K562 (cell line): ENCODE results near the gene STXBP5L. TPM values are rescaled to one million over a fixed set of nuclear protein-coding genes. Genes with fewer than 3 reads are reported as not detected.

Experiments
- ATAC-seq: fragments of 200-7000 bp; cut with Tn5 transposase; 3 replicates; pipeline ENCODE4 v1.9.1; 2020; ENCODE audit warnings: moderate library complexity
- BruUV-seq: library from RNA; stranded (reverse); fragments of 400-500 nt; replicated peaks from 2 replicates; lab custom pipeline; 2021; lab: Mats Ljungman, UMichigan
- CTCF ChIA-PET: fragments of 300-600 bp; formaldehyde crosslinking; extraction: SDS; loops from one replicate; lab custom pipeline; 2021; ENCODE audit warnings: low intra/inter-chr PET ratio; lab: Yijun Ruan, JAX
- POLR2A ChIA-PET: fragments of 300-600, 350-650 bp; sonication (Branson Sonifier 250); formaldehyde crosslinking; extraction: SDS; loops from one replicate; lab custom pipeline; 2021; ENCODE audit warnings: antibody characterized with exemption, inconsistent platforms; lab: Yijun Ruan, JAX
- DNase-seq, 4 experiments: peaks; one replicate each; pipeline versions ENCODE4 v3.0.0 to v3.0.0-alpha.2; 2011 to 2018; ENCODE audit warnings: low spot score in 3 of 4, mixed read lengths in 3 of 4; ENCODE audit errors: extremely low read depth in 1 of 4
- FAIRE-seq: peaks from 2 replicates; lab custom pipeline; 2011; peaks lifted over from hg19 to GRCh38; lab: Jason Lieb, UNC
- H2AFZ ChIP-seq: 2 replicates; pipeline ENCODE4 v1.6.0; 2011; ENCODE audit warnings: low read depth, low read length, control low read depth, inconsistent platforms
- H3K27ac ChIP-seq: fragments of 200-600 bp; 3 replicates; pipeline ENCODE4 v1.8.0; 2011; ENCODE audit warnings: low read depth, mild to moderate bottlenecking, control low read depth, inconsistent platforms, low read length, moderate library complexity, mixed read lengths; ENCODE audit errors: extremely low read depth
- H3K27me3 ChIP-seq, 2 experiments: fragments of 300-600 bp in 1 of 2; 2 replicates in 1 of 2; 3 replicates in 1 of 2; pipeline versions ENCODE4 v1.6.0 to v1.8.0; 2011; ENCODE audit warnings: inconsistent platforms in 2 of 2, low read length in 2 of 2, mild to moderate bottlenecking in 1 of 2, mixed read lengths in 1 of 2, moderate library complexity in 1 of 2; ENCODE audit not compliant: control insufficient read depth in 2 of 2, insufficient read depth in 2 of 2
- H3K36me3 ChIP-seq: fragments of 300-600 bp; 3 replicates; pipeline ENCODE4 v1.8.0; 2011; ENCODE audit warnings: mild to moderate bottlenecking, low read length, inconsistent platforms; ENCODE audit not compliant: control insufficient read depth, insufficient read depth
- H3K4me1 ChIP-seq, 2 experiments: fragments of 200-600 bp in 1 of 2; replicated peaks in 1 of 2; 2 replicates in 1 of 2; 3 replicates in 1 of 2; pipeline versions ENCODE4 v1.5.1 to v1.8.0; 2011; ENCODE audit warnings: inconsistent platforms in 2 of 2, low read length in 2 of 2, mild to moderate bottlenecking in 1 of 2, mixed read lengths in 1 of 2, moderate library complexity in 1 of 2; ENCODE audit not compliant: control insufficient read depth in 2 of 2, insufficient read depth in 2 of 2
- H3K4me2 ChIP-seq: 2 replicates; pipeline ENCODE4 v1.6.1; 2011; ENCODE audit warnings: low read length, control low read depth, inconsistent platforms, mixed read lengths; ENCODE audit not compliant: insufficient read depth
- H3K4me3 ChIP-seq: fragments of 200-600 bp; sonication (generic), shearing (Covaris generic); 2 replicates; pipeline ENCODE4 v1.5.1; 2016; ENCODE audit warnings: control low read depth, inconsistent platforms
- H3K79me2 ChIP-seq: fragments of 200-600 bp; 3 replicates; pipeline ENCODE4 v1.8.0; 2011; ENCODE audit warnings: low read length, inconsistent platforms; ENCODE audit not compliant: control insufficient read depth, insufficient read depth
- H3K9ac ChIP-seq, 2 experiments: 2 replicates each; pipeline versions ENCODE4 v1.6.0 to v1.6.1; 2011; ENCODE audit warnings: low read depth in 2 of 2, low read length in 2 of 2, control low read depth in 1 of 2, inconsistent platforms in 1 of 2, mild to moderate bottlenecking in 1 of 2, mixed read lengths in 1 of 2; ENCODE audit not compliant: insufficient read depth in 1 of 2
- H3K9me1 ChIP-seq: one replicate; pipeline ENCODE4 v1.6.0; 2011; ENCODE audit warnings: inconsistent platforms, mild to moderate bottlenecking, low read length, moderate library complexity; ENCODE audit not compliant: control insufficient read depth, insufficient read depth
- H3K9me3 ChIP-seq: replicated peaks from 2 replicates; pipeline ENCODE4 v1.5.1; 2011; ENCODE audit warnings: low read depth, low read length, inconsistent platforms; ENCODE audit not compliant: control insufficient read depth, insufficient read depth
- H4K20me1 ChIP-seq: replicated peaks from 2 replicates; pipeline ENCODE4 v1.6.1; 2011; ENCODE audit warnings: low read length, inconsistent platforms, mixed read lengths; ENCODE audit not compliant: control insufficient read depth, insufficient read depth
- ATF2 ChIP-seq: sonication (generic); formaldehyde crosslinking; IDR thresholded peaks from 2 replicates; pipeline ENCODE4 v1.8.1; 2022; ENCODE audit warnings: missing genetic modification reagents
- ATF3 ChIP-seq, 2 experiments: fragments of 450-650 bp in 1 of 2; sonication (generic) in 1 of 2; formaldehyde crosslinking in 1 of 2; IDR thresholded peaks in 1 of 2; conservative IDR thresholded peaks in 1 of 2; 2 replicates each; pipeline versions ENCODE4 v1.6.1 to v1.8.1; 2016 to 2023; ENCODE audit warnings: mild to moderate bottlenecking in 2 of 2, moderate library complexity in 2 of 2, inconsistent platforms in 1 of 2, missing genetic modification reagents in 1 of 2
- CBFB ChIP-seq: sonication (generic); formaldehyde crosslinking; IDR thresholded peaks from 2 replicates; pipeline ENCODE4 v1.4.0; 2020; ENCODE audit warnings: mild to moderate bottlenecking, missing genetic modification reagents
- L3MBTL2 ChIP-seq: fragments of 450-650 bp; IDR thresholded peaks from 2 replicates; pipeline ENCODE4 v1.6.1; 2016; ENCODE audit warnings: mild to moderate bottlenecking, moderate library complexity
- SRSF3 ChIP-seq: fragments of 200-400 bp; formaldehyde crosslinking; IDR thresholded peaks from 2 replicates; pipeline ENCODE4 v1.6.1; 2016; ENCODE audit warnings: mild to moderate bottlenecking, low read length, moderate library complexity; ENCODE audit not compliant: insufficient read depth
- ZBTB34 ChIP-seq: fragments of 250-450 bp; sonication (Bioruptor Pico); IDR thresholded peaks from 2 replicates; pipeline ENCODE4 v1.8.0; 2021; ENCODE audit warnings: mild to moderate bottlenecking, moderate library complexity
- ZNF165 ChIP-seq: fragments of 250-450 bp; sonication (Bioruptor Pico); IDR thresholded peaks from 2 replicates; pipeline ENCODE4 v1.4.0; 2020; ENCODE audit warnings: borderline replicate concordance
- ZNF175 ChIP-seq: fragments of 200-800 bp; sonication (Bioruptor generic); IDR thresholded peaks from 2 replicates; pipeline ENCODE4 v1.6.1; 2016; ENCODE audit warnings: low read depth, mild to moderate bottlenecking, missing genetic modification characterization, missing compliant biosample characterization
- WGBS: fragments of 100-300 bp; shearing (Covaris generic); methylation state at CpG from one replicate; pipeline ENCODE4 v1.1.6; 2016; ENCODE audit warnings: low coverage, mixed read lengths; ENCODE audit not compliant: insufficient coverage; ENCODE audit errors: missing lambda C conversion rate; 5-methylcytosine and 5-hydroxymethylcytosine counted together
- in situ Hi-C: fragments of 300-500 bp; cut with MboI; formaldehyde crosslinking; loops from 4 replicates; pipeline ENCODE4 v1.15.0; 2018; ENCODE audit warnings: inconsistent platforms, mixed read lengths
- intact Hi-C: fragments of 100-400 bp; cut with micrococcal nuclease; formaldehyde crosslinking; loops from 2 replicates; pipeline ENCODE4 v1.14.2; 2022
- polyA plus RNA-seq, 8 experiments: library from polyadenylated mRNA; depleted of rRNA in 4 of 8; stranded (reverse) in 5 of 8; unstranded in 3 of 8; fragments of >200 nt; fragmentation: Nextera tagmentation in 2 of 8; fragmentation: Illumina TruSeq in 1 of 8; extraction: Ambion mirVana in 2 of 8; extraction: Trizol in 1 of 8; gene quantifications; 2 replicates each; pipeline versions ENCODE4 v1.2.1 to v1.2.3, GENCODE V29; 2011 to 2014; ENCODE audit warnings: inconsistent platforms in 1 of 8, missing spikeins in 1 of 8
- total RNA-seq, 7 experiments: library from RNA; depleted of rRNA in 6 of 7; stranded (reverse); fragments of >200 nt in 6 of 7; fragmentation: Illumina TruSeq in 2 of 7; extraction: Trizol in 2 of 7; gene quantifications; 2 replicates each; pipeline versions ENCODE4 v1.2.1 to v1.2.3, GENCODE V29; 2011 to 2021; ENCODE audit warnings: low replicate concordance in 1 of 7

The STXBP5L gene
- total and polyA plus RNA-seq, 9 of the 15 experiments (the other 6 are each of a cell fraction or from before 2014, with no cell fraction given), result 0.03 to 0.04 (median 0.03) TPM; not detected in 6

GRCh38 chr3:121072133-121072532 is 164.1 kb downstream of the STXBP5L start:
- no peaks in the 10 kb centered on the region for H4K20me1 ChIP-seq
- H3K36me3 ChIP-seq, result no peaks in the 10 kb centered on the region
- no peaks in the 10 kb centered on the region for H3K9me1 ChIP-seq
- no peak for DNase-seq
- POLR2A ChIA-PET, result no interaction called here
- no peak for ATAC-seq
- H3K27me3 ChIP-seq, result no peaks in the 10 kb centered on the region
- no peak overlapping the region for H3K27ac ChIP-seq
- CTCF ChIA-PET, result no interaction called here
- H2AFZ ChIP-seq, result no peak overlapping the region
- H3K79me2 ChIP-seq, result no peaks in the 10 kb centered on the region
- H3K9me3 ChIP-seq, result no peaks in the 10 kb centered on the region
- TF ChIP-seq SRSF3, result no peak
- no peak for TF ChIP-seq CBFB (CRISPR knock-in tag)
- no peak for TF ChIP-seq L3MBTL2
- no peak for TF ChIP-seq ZNF175 (CRISPR knock-in tag)
- no peak for TF ChIP-seq ATF2
- no peak for TF ChIP-seq ZBTB34 (CRISPR knock-in tag)
- no peak for TF ChIP-seq ZNF165 (CRISPR knock-in tag)
- no peak for TF ChIP-seq ATF3 (IDR thresholded peaks at IDR 0.05)
- TF ChIP-seq ATF3 (CRISPR knock-in tag; conservative IDR thresholded peaks at IDR 0.05), result no peak
- TF ChIP-seq, all 486 proteins: peak for 0
- Histone ChIP-seq H3K9ac (no peak overlapping the region), H3K4me1 (no peaks in the 10 kb centered on the region), H3K4me2 (no peak overlapping the region), H3K4me3 (no peak overlapping the region)
- 0% methylated on average over 6 of the region's 6 CpGs for WGBS
- no TSS peak for BruUV-seq
- no peak for FAIRE-seq
- intact Hi-C loops, result no loop called here
- in situ Hi-C loops, result no loop called here
